ENCODE data around the gene DYNC1I1.
A peak's percentile ranks its signal among the peaks of the same experiment; 100 is the strongest.

The DYNC1I1 gene

GRCh38 chr7:96016056-96016586 lies 243.8 kb downstream of the DYNC1I1 start:
- DNase-seq: no peak

GRCh38 chr7:96016735-96017134 lies 244.4 kb downstream of the DYNC1I1 start:
- no peak for DNase-seq

GRCh38 chr7:96017877-96018276 lies 245.5 kb downstream of the DYNC1I1 start:
- DNase-seq: no peak

- DNase-seq: no peak
These were observed 249.2 kb downstream of the DYNC1I1 start for GRCh38 chr7:96021568-96021967.

GRCh38 chr7:96023387-96023786 lies 251.0 kb downstream of the DYNC1I1 start:
- no peak for DNase-seq

- DNase-seq: no peak
These were observed 253.7 kb downstream of the DYNC1I1 start for GRCh38 chr7:96026010-96026409.

- no peak for DNase-seq
These were observed 254.3 kb downstream of the DYNC1I1 start for GRCh38 chr7:96026611-96027010.

GRCh38 chr7:96028729-96029128 lies 256.4 kb downstream of the DYNC1I1 start:
- no peak for DNase-seq

- DNase-seq: no peak
These were observed 260.8 kb downstream of the DYNC1I1 start for GRCh38 chr7:96033009-96033598.

GRCh38 chr7:96034940-96035727 lies 262.8 kb downstream of the DYNC1I1 start:
- no peak for DNase-seq

- DNase-seq: no peak
These were observed 268.0 kb downstream of the DYNC1I1 start for GRCh38 chr7:96040250-96040772.

GRCh38 chr7:96041171-96041570 lies 268.8 kb downstream of the DYNC1I1 start:
- no peak for DNase-seq

- no peak for DNase-seq
These were observed 272.8 kb downstream of the DYNC1I1 start for GRCh38 chr7:96045181-96045580.

- DNase-seq: no peak
These were observed 273.6 kb downstream of the DYNC1I1 start for GRCh38 chr7:96045919-96046318.

- DNase-seq: no peak
These were observed 279.9 kb downstream of the DYNC1I1 start for GRCh38 chr7:96052289-96052688.

GRCh38 chr7:96052860-96053470 lies 280.6 kb downstream of the DYNC1I1 start:
- no peak for DNase-seq

GRCh38 chr7:96055717-96056116 lies 283.4 kb downstream of the DYNC1I1 start:
- DNase-seq: no peak

- no peak for DNase-seq
These were observed 286.7 kb downstream of the DYNC1I1 start for GRCh38 chr7:96059075-96059474.

- no peak for DNase-seq
These were observed 288.7 kb downstream of the DYNC1I1 start for GRCh38 chr7:96061009-96061408.

GRCh38 chr7:96061844-96062243 lies 289.5 kb downstream of the DYNC1I1 start:
- peak in 1 of 56 donors; percentile 2 for DNase-seq

GRCh38 chr7:96067321-96067720 lies 295.0 kb downstream of the DYNC1I1 start:
- no peak for DNase-seq

GRCh38 chr7:96069401-96069800 lies 297.0 kb downstream of the DYNC1I1 start:
- no peak for DNase-seq

All from nucleus accumbens (tissue), 56 donors.